ENCODE data around the gene LBX1. TPM values are rescaled to one million over a fixed set of nuclear protein-coding genes. Genes with fewer than 3 reads are reported as not detected.

The LBX1 gene
- total and polyA plus RNA-seq, 10 donors = not detected

GRCh38 chr10:101217450-101218281 lies 11.6 kb downstream of the LBX1 start:
- no peak for DNase-seq
- peak overlapping the region in 2 of 8 donors; percentile 22 to 46 for H3K4me3 ChIP-seq
- H3K36me3 ChIP-seq = no peaks in the 10 kb centered on the region
- 4 to 5% (median 4%) methylated on average over 49 to 68 of the region's 68 CpGs for WGBS, 5 donors
- H3K27ac ChIP-seq = no peak overlapping the region
- intact Hi-C loops (cut with DNase I; ENCODE audit: low total_unique reads) = loop anchor here (10.0 kb wide), 1 partner anchor 247 kb away; no protein-coding TSS in a partner anchor
- no peaks in the 10 kb centered on the region for H3K9me3 ChIP-seq
- peaks cover 29 to 61% (median 52%) of the 10 kb centered on the region in 6 donors for H3K4me1 ChIP-seq
- H3K27me3 ChIP-seq (replicated peaks in 1 of 7) = peaks cover 48 to 100% (median 98%) of the 10 kb centered on the region in 7 donors
- TF ChIP-seq POLR2AphosphoS5 (IDR thresholded peaks at IDR 0.05) = peak in 1 of 3 donors; percentile 24
- TF ChIP-seq CTCF (IDR thresholded peaks at IDR 0.05 in 8 of 11, conservative IDR thresholded peaks at IDR 0.05 in 3 of 11) = peak in 1 of 11 experiments; percentile 19
- TF ChIP-seq POLR2A (IDR thresholded peaks at IDR 0.05) = no peak

- no peaks in the 10 kb centered on the region for H3K9me3 ChIP-seq
- H3K36me3 ChIP-seq = no peaks in the 10 kb centered on the region
- peaks cover 29 to 55% (median 48%) of the 10 kb centered on the region in 6 donors for H3K4me1 ChIP-seq
- no peak overlapping the region for H3K27ac ChIP-seq
- H3K4me3 ChIP-seq = peak overlapping the region in 2 of 8 donors; percentile 22 to 46
- DNase-seq = no peak
- 5 to 9% (median 6%) methylated on average over 21 of the region's 21 CpGs for WGBS, 5 donors
- TF ChIP-seq POLR2A (IDR thresholded peaks at IDR 0.05) (no peak), CTCF (IDR thresholded peaks at IDR 0.05 in 8 of 11, conservative IDR thresholded peaks at IDR 0.05 in 3 of 11) (no peak), POLR2AphosphoS5 (IDR thresholded peaks at IDR 0.05) (no peak)
- peaks cover 46 to 100% (median 98%) of the 10 kb centered on the region in 7 donors for H3K27me3 ChIP-seq (replicated peaks in 1 of 7)
- intact Hi-C loops (cut with DNase I; ENCODE audit: low total_unique reads) = loop anchor here (10.0 kb wide), 1 partner anchor 248 kb away; no protein-coding TSS in a partner anchor
These were observed 12.2 kb downstream of the LBX1 start for GRCh38 chr10:101217044-101217425.

GRCh38 chr10:101216207-101217043 lies 12.8 kb downstream of the LBX1 start:
- H3K36me3 ChIP-seq = no peaks in the 10 kb centered on the region
- H3K27me3 ChIP-seq (replicated peaks in 1 of 7) = peaks cover 46 to 100% (median 98%) of the 10 kb centered on the region in 7 donors
- no peaks in the 10 kb centered on the region for H3K9me3 ChIP-seq
- 5 to 14% (median 6%) methylated on average over 46 to 52 of the region's 52 CpGs for WGBS, 5 donors
- no peak overlapping the region for H3K27ac ChIP-seq
- H3K4me3 ChIP-seq = peak overlapping the region in 4 of 8 donors; percentile 4 to 46 (median 8)
- intact Hi-C loops (cut with DNase I; ENCODE audit: low total_unique reads) = loop anchor here (10.0 kb wide), 1 partner anchor 248 kb away; no protein-coding TSS in a partner anchor
- TF ChIP-seq POLR2A (IDR thresholded peaks at IDR 0.05) (no peak), CTCF (IDR thresholded peaks at IDR 0.05 in 8 of 11, conservative IDR thresholded peaks at IDR 0.05 in 3 of 11) (no peak), POLR2AphosphoS5 (IDR thresholded peaks at IDR 0.05) (no peak)
- DNase-seq = no peak
- H3K4me1 ChIP-seq = peaks cover 29 to 54% (median 48%) of the 10 kb centered on the region in 6 donors

Measured in spleen (tissue), 11 donors.